Endothelial cell (in vitro differentiated cells): ENCODE data around the gene CSRP1. TPM values are rescaled to one million over a fixed set of nuclear protein-coding genes. Genes with fewer than 3 reads are reported as not detected.

Experiments
- DNase-seq: peaks from one replicate; pipeline ENCODE4 v3.0.0; 2021; ENCODE audit warnings: low spot score
- H3K27ac Mint-ChIP-seq: one replicate; pipeline ENCODE4 v1.8.0; 2021; ENCODE audit warnings: mixed read lengths, inconsistent platforms; ENCODE audit not compliant: unreplicated experiment
- H3K27me3 Mint-ChIP-seq: one replicate; pipeline ENCODE4 v1.8.0; 2021; ENCODE audit warnings: mild to moderate bottlenecking, moderate library complexity, mixed read lengths, inconsistent platforms; ENCODE audit not compliant: unreplicated experiment
- H3K36me3 Mint-ChIP-seq: one replicate; pipeline ENCODE4 v1.8.0; 2021; ENCODE audit warnings: mild to moderate bottlenecking, low read depth, mixed read lengths, inconsistent platforms; ENCODE audit not compliant: unreplicated experiment
- H3K4me1 Mint-ChIP-seq: one replicate; pipeline ENCODE4 v1.8.0; 2021; ENCODE audit warnings: mild to moderate bottlenecking, mixed read lengths, inconsistent platforms; ENCODE audit not compliant: unreplicated experiment
- H3K4me3 Mint-ChIP-seq: one replicate; pipeline ENCODE4 v1.8.0; 2021; ENCODE audit warnings: mild to moderate bottlenecking, mixed read lengths, inconsistent platforms; ENCODE audit not compliant: unreplicated experiment
- H3K9me3 Mint-ChIP-seq: one replicate; pipeline ENCODE4 v1.8.0; 2021; ENCODE audit warnings: mixed read lengths, inconsistent platforms; ENCODE audit not compliant: unreplicated experiment
- CTCF ChIP-seq: fragments of 200-600 bp; sonication (generic); IDR thresholded peaks from one replicate; pipeline ENCODE4 v1.5.0; 2021; ENCODE audit warnings: antibody characterized with exemption; ENCODE audit not compliant: unreplicated experiment
- total RNA-seq: library from RNA; stranded (reverse); fragmentation: NEBNext Ultra II Directional; extraction: Animal tissue kit (Norgen Biotek cat#: 25700); gene quantifications from one replicate; pipeline ENCODE4 v1.2.1, GENCODE V29; 2021; ENCODE audit not compliant: unreplicated experiment

CSRP1 gene
- total RNA-seq, 1 donor from 2014 or later: 111 TPM

GRCh38 chr1:201545851-201546492, 39.0 kb upstream of the CSRP1 start:
- no peak overlapping the region for H3K27ac Mint-ChIP-seq
- no peak for DNase-seq
- H3K9me3 Mint-ChIP-seq: no peaks in the 10 kb centered on the region
- peak overlapping the region; percentile 25 for H3K4me3 Mint-ChIP-seq
- H3K4me1 Mint-ChIP-seq: peaks cover 47% of the 10 kb centered on the region
- peaks cover 2% of the 10 kb centered on the region for H3K27me3 Mint-ChIP-seq
- peaks cover 4% of the 10 kb centered on the region for H3K36me3 Mint-ChIP-seq
- TF ChIP-seq CTCF: no peak

DNA sequence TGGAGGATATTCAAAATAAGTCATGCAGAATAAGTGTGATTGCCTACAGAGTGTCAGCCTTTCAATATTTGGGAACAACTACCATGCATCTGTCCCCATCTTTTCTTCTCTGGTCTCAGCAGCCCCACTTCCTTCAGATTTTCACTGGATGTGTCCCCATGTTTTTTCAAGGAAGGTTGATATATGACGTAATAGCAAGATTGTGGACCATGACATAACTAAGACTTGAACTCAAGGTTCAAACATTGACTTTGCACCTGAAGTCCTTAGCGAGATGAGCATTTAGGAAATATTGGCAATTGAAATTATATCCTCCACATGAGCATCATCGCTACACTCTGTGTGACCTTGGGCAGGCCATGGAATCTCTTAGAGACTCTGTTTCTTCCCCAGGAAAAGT, 37.8 kb upstream of the CSRP1 start:
- H3K27ac Mint-ChIP-seq: no peak overlapping the region
- no peak for TF ChIP-seq CTCF
- peaks cover 4% of the 10 kb centered on the region for H3K36me3 Mint-ChIP-seq
- DNase-seq: no peak
- H3K27me3 Mint-ChIP-seq: peaks cover 6% of the 10 kb centered on the region
- peaks cover 54% of the 10 kb centered on the region for H3K4me1 Mint-ChIP-seq
- H3K4me3 Mint-ChIP-seq: no peak overlapping the region
- H3K9me3 Mint-ChIP-seq: no peaks in the 10 kb centered on the region

DNA sequence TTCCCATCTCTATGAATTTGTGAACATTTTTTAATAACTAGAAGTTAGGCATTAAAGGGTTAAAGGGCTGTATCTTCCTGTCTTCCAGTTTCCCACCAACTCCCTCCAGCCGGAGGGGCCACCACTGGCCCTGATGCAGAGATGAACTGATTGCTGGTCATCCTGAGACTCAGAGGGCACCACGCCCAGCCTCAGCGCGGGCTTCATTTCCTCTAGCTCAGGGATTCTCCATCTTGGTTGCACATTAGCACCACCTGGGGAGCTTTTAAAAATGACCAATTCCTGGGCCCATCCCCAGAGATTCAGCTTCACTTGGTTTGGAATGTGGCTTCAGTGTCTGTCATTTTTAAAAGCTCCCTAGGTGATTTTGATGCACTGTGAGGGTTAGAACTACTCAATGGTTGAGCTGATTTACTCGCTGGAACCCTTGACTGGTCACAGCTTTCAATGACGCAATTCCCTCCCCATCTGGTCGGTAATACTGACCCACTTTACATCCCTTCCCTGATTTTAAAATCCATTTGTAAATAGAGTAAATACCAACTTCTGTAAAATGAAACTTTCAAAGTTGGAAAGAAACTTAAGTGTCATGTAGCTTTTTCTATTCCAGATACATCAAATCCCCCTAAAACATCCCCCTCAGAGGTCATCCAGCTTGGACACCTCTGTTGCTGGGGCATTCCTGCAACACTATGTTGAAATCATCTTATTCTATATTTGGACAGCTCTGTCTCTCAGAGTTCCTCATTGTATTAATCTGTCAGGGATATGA, 37.1 kb upstream of the CSRP1 start:
- no peaks in the 10 kb centered on the region for H3K9me3 Mint-ChIP-seq
- no peak for TF ChIP-seq CTCF
- H3K27me3 Mint-ChIP-seq: peaks cover 6% of the 10 kb centered on the region
- H3K4me3 Mint-ChIP-seq: no peak overlapping the region
- DNase-seq: no peak
- peaks cover 54% of the 10 kb centered on the region for H3K4me1 Mint-ChIP-seq
- no peak overlapping the region for H3K27ac Mint-ChIP-seq
- peaks cover 4% of the 10 kb centered on the region for H3K36me3 Mint-ChIP-seq

- peaks cover 7% of the 10 kb centered on the region for H3K27me3 Mint-ChIP-seq
- peak overlapping the region; percentile 15 for H3K4me3 Mint-ChIP-seq
- H3K9me3 Mint-ChIP-seq: no peaks in the 10 kb centered on the region
- H3K36me3 Mint-ChIP-seq: peaks cover 4% of the 10 kb centered on the region
- DNase-seq: no peak
- TF ChIP-seq CTCF: no peak
- peak overlapping the region; percentile 42 for H3K27ac Mint-ChIP-seq
- H3K4me1 Mint-ChIP-seq: peaks cover 56% of the 10 kb centered on the region
Measured at GRCh38 chr1:201542309-201543035, 35.5 kb upstream of the CSRP1 start.
